Sciatic nerve (tissue), 2 donors: ENCODE measurements around the gene ZKSCAN1. TPM values are rescaled to one million over a fixed set of nuclear protein-coding genes. Genes with fewer than 3 reads are reported as not detected.

Experiments
- ATAC-seq: fragments of 200-7000 bp; cut with Tn5 transposase; one replicate; pipeline ENCODE4 v1.9.1; 2020; ENCODE audit warnings: mild to moderate bottlenecking, moderate library complexity
- DNase-seq: peaks from one replicate; pipeline ENCODE4 v3.0.0-alpha.2; 2020; ENCODE audit warnings: low spot score
- intact Hi-C: fragments of 100-400 bp; cut with DNase I; formaldehyde crosslinking; loops from one replicate; pipeline ENCODE4 v1.14.2; 2022
- total RNA-seq: library from RNA; stranded (reverse); fragmentation: NEBNext Ultra II Directional; extraction: Animal tissue kit (Norgen Biotek cat#: 25700); gene quantifications from one replicate; pipeline ENCODE4 v1.2.1, GENCODE V29; 2021
- donor health status: DM: no; HTN: no; CAD: no.
- donor health status: DM: no; HTN: no; CAD: no.

The ZKSCAN1 gene
- total RNA-seq, 1 donor from 2014 or later, result 96.9 TPM

- DNase-seq, result no peak
- ATAC-seq, result no peak
- intact Hi-C loops, result loop anchor here (5.0 kb wide), 1 partner anchor 1518 kb away; no protein-coding TSS in a partner anchor
These were observed 74.2 kb downstream of the ZKSCAN1 start for GRCh38 chr7:100089458-100090196.

DNA sequence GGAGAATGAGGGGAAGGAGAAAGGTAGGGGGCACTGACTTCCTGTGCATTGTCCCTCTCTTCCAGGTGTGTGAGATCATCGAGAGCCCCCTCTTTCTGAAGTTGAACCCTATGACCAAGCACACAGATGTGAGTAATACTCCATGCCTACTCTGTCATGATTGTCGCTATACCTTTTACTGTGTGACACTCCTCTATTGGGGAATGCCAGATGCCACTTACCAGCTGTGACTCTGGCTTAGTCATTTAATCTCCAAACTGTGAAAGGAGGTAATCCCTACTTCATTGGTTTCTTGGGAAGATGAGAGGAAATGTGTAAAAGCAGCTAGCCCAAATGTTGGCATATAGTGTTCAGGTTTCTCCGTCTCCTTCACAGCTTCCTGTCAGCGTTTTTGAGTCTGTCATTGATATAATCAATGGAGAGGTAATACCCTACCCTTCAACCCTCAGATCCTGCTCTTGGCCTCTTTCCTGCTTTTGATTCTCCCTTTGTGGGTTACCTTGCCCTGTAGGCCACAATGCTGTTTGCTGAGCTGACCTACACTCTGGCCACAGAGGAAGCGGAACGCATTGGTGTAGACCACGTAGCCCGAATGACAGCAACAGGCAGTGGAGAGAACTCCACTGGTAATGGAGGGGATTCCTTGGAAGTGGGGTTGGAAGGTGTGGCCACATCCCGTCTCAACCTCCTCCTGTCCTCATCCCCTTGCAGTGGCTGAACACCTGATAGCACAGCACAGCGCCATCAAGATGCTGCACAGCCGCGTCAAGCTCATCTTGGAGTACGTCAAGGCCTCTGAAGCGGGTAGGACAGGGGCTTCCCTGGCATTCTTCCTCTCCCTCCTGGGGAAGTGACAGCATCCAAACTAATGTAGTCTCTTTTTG lies 75.4 kb downstream of the ZKSCAN1 start:
- DNase-seq (no peak), ATAC-seq (no peak)
- intact Hi-C loops, result no loop called here

Other genes starting within 250 kb of the ZKSCAN1 start
- not detected for gene CYP3A4, start 231.4 kb upstream of the ZKSCAN1 start, total RNA-seq
- gene CYP3A43, start 187.6 kb upstream of the ZKSCAN1 start, total RNA-seq, result 0.62 TPM
- gene OR2AE1, start 138.6 kb upstream of the ZKSCAN1 start, total RNA-seq, result not detected
- 32.1 TPM for gene TRIM4, start 96.1 kb upstream of the ZKSCAN1 start, total RNA-seq
- gene GJC3, start 86.0 kb upstream of the ZKSCAN1 start, total RNA-seq, result 31.7 TPM
- gene AZGP1, start 39.6 kb upstream of the ZKSCAN1 start, total RNA-seq, result 120 TPM
- gene ZSCAN21, start 34.2 kb downstream of the ZKSCAN1 start, total RNA-seq, result 13.0 TPM
- 25.3 TPM for gene ZNF3, start 66.1 kb downstream of the ZKSCAN1 start, total RNA-seq
- 76.2 TPM for gene COPS6, start 73.4 kb downstream of the ZKSCAN1 start, total RNA-seq
- gene MCM7, start 85.8 kb downstream of the ZKSCAN1 start, total RNA-seq, result 42.4 TPM
- gene AP4M1, start 86.0 kb downstream of the ZKSCAN1 start, total RNA-seq, result 19.5 TPM
- 30.6 TPM for gene TAF6, start 103.8 kb downstream of the ZKSCAN1 start, total RNA-seq
- gene CNPY4, start 104.0 kb downstream of the ZKSCAN1 start, total RNA-seq, result 21.1 TPM
- 2.5 TPM for gene MBLAC1, start 111.4 kb downstream of the ZKSCAN1 start, total RNA-seq
- 114 TPM for gene LAMTOR4, start 133.3 kb downstream of the ZKSCAN1 start, total RNA-seq
- 15.4 TPM for gene TRAPPC14, start 143.1 kb downstream of the ZKSCAN1 start, total RNA-seq
- gene GAL3ST4, start 153.0 kb downstream of the ZKSCAN1 start, total RNA-seq, result 10.8 TPM
- gene GPC2, start 161.8 kb downstream of the ZKSCAN1 start, total RNA-seq, result 2.7 TPM
- gene STAG3, start 162.3 kb downstream of the ZKSCAN1 start, total RNA-seq, result 11.0 TPM
- 1.2 TPM for gene PVRIG, start 204.4 kb downstream of the ZKSCAN1 start, total RNA-seq